Endothelial cell of umbilical vein (primary cell): ENCODE measurements around the gene LIN7A. TPM values are rescaled to one million over a fixed set of nuclear protein-coding genes. Genes with fewer than 3 reads are reported as not detected.

Experiments used
- Bru-seq: library from RNA; stranded (reverse); fragments of 400-500 nt; gene quantifications from one replicate; lab custom pipeline; 2021; lab: Mats Ljungman, UMichigan
- BruChase-seq, 2 experiments: library from RNA; stranded (reverse); fragments of 400-500 nt; gene quantifications; one replicate each; lab custom pipeline; 2021; lab: Mats Ljungman, UMichigan
- BruUV-seq: library from RNA; stranded (reverse); fragments of 400-500 nt; replicated peaks from 2 replicates; lab custom pipeline; 2021; lab: Mats Ljungman, UMichigan
- CTCF ChIA-PET: fragments of 300-600, 350-600 bp; sonication (Branson Sonifier 250); formaldehyde crosslinking; loops from one replicate; lab custom pipeline; 2021; ENCODE audit warnings: antibody characterized with exemption, inconsistent platforms; lab: Charles Lee
- POLR2A ChIA-PET: fragments of 300-600, 350-600 bp; sonication (Branson Sonifier 250); formaldehyde crosslinking; loops from one replicate; lab custom pipeline; 2021; ENCODE audit warnings: antibody characterized with exemption, inconsistent platforms; lab: Charles Lee
- DNase-seq: peaks from one replicate; pipeline ENCODE4 v3.0.0-alpha.2; 2011; ENCODE audit warnings: low read depth, low spot score
- FAIRE-seq: peaks from 2 replicates; lab custom pipeline; 2011; peaks lifted over from hg19 to GRCh38; lab: Jason Lieb, UNC
- H2AFZ ChIP-seq: 2 replicates; pipeline ENCODE4 v1.6.0; 2012; ENCODE audit warnings: low read depth, low read length, control low read depth, inconsistent platforms
- H3K27ac ChIP-seq: 2 replicates; pipeline ENCODE4 v1.5.1; 2011; ENCODE audit warnings: low read depth, mild to moderate bottlenecking, control low read depth, low read length, moderate library complexity; ENCODE audit not compliant: insufficient read depth
- H3K27me3 ChIP-seq, 2 experiments: 2 replicates each; pipeline versions ENCODE4 v1.6.0 to v1.6.1; 2011; ENCODE audit warnings: low read length in 2 of 2, mixed read lengths in 1 of 2; ENCODE audit not compliant: control insufficient read depth in 2 of 2, insufficient read depth in 2 of 2
- H3K36me3 ChIP-seq, 2 experiments: 2 replicates in 1 of 2; 3 replicates in 1 of 2; pipeline ENCODE4 v1.5.1; 2011; ENCODE audit warnings: low read length in 2 of 2, mild to moderate bottlenecking in 1 of 2, moderate library complexity in 1 of 2; ENCODE audit not compliant: control insufficient read depth in 2 of 2, insufficient read depth in 2 of 2; ENCODE audit errors: extremely low read depth in 1 of 2
- H3K4me1 ChIP-seq: 3 replicates; pipeline ENCODE4 v1.5.1; 2011; ENCODE audit warnings: mild to moderate bottlenecking, low read length; ENCODE audit not compliant: control insufficient read depth, insufficient read depth; ENCODE audit errors: extremely low read depth
- H3K4me2 ChIP-seq: 2 replicates; pipeline ENCODE4 v1.6.1; 2011; ENCODE audit warnings: low read length, control low read depth, mixed read lengths; ENCODE audit not compliant: insufficient read depth
- H3K4me3 ChIP-seq, 3 experiments: fragments of 200-600 bp in 1 of 3; sonication (generic), shearing (Covaris generic) in 1 of 3; replicated peaks in 1 of 3; 2 replicates each; pipeline ENCODE4 v1.5.1; 2011 to 2016; ENCODE audit warnings: control low read depth in 3 of 3, low read length in 3 of 3, mild to moderate bottlenecking in 2 of 3, inconsistent platforms in 1 of 3, low read depth in 1 of 3, moderate library complexity in 1 of 3; ENCODE audit not compliant: insufficient read depth in 1 of 3
- H3K79me2 ChIP-seq: 2 replicates; pipeline ENCODE4 v1.6.0; 2012; ENCODE audit warnings: low read length, inconsistent platforms; ENCODE audit not compliant: control insufficient read depth, insufficient read depth
- H3K9ac ChIP-seq: replicated peaks from 2 replicates; pipeline ENCODE3; 2011; ENCODE audit warnings: low read length, control low read depth; ENCODE audit not compliant: insufficient read depth; ENCODE audit errors: extremely low read depth
- H3K9me1 ChIP-seq: replicated peaks from 3 replicates; pipeline ENCODE4 v1.6.0; 2011; ENCODE audit warnings: mild to moderate bottlenecking, low read length; ENCODE audit not compliant: control insufficient read depth, insufficient read depth; ENCODE audit errors: extremely low read depth
- H3K9me3 ChIP-seq: replicated peaks from 2 replicates; pipeline ENCODE4 v1.5.1; 2012; ENCODE audit warnings: low read length, inconsistent platforms; ENCODE audit not compliant: control insufficient read depth, insufficient read depth
- H4K20me1 ChIP-seq: replicated peaks from 2 replicates; pipeline ENCODE3; 2011; ENCODE audit warnings: mild to moderate bottlenecking, low read length; ENCODE audit not compliant: control insufficient read depth, insufficient read depth; ENCODE audit errors: extremely low read depth
- EZH2 ChIP-seq: IDR thresholded peaks from 2 replicates; pipeline ENCODE4 v1.6.1; 2012; ENCODE audit warnings: borderline replicate concordance, low read depth, mild to moderate bottlenecking, moderate library complexity, low read length, inconsistent platforms; ENCODE audit not compliant: severe bottlenecking
- FOS ChIP-seq: IDR thresholded peaks from 2 replicates; pipeline ENCODE4 v1.6.1; 2011; ENCODE audit warnings: mild to moderate bottlenecking, low read length, moderate library complexity, borderline replicate concordance; ENCODE audit not compliant: insufficient read depth
- GATA2 ChIP-seq: IDR thresholded peaks from 2 replicates; pipeline ENCODE4 v1.7.0; 2011; ENCODE audit warnings: low read depth, mild to moderate bottlenecking, moderate library complexity, mixed read lengths, low read length; ENCODE audit not compliant: insufficient read length, insufficient read depth
- JUN ChIP-seq: IDR thresholded peaks from 2 replicates; pipeline ENCODE4 v1.6.1; 2011; ENCODE audit warnings: borderline replicate concordance, low read depth; ENCODE audit not compliant: insufficient read length, insufficient read depth
- MYC ChIP-seq: IDR thresholded peaks from one replicate; pipeline ENCODE4 v1.6.1; 2011; ENCODE audit warnings: mild to moderate bottlenecking, low read depth, low read length
- POLR2A ChIP-seq: IDR thresholded peaks from 2 replicates; pipeline ENCODE4 v1.6.1; 2012; ENCODE audit warnings: low read depth, mild to moderate bottlenecking, control low read depth, low read length
- POLR2AphosphoS5 ChIP-seq: IDR thresholded peaks from 2 replicates; pipeline ENCODE4 v1.6.1; 2012; ENCODE audit warnings: low read depth, mild to moderate bottlenecking, control low read depth, low read length, moderate library complexity; ENCODE audit not compliant: insufficient read depth
- dilution Hi-C: fragments of 300-500 bp; cut with MboI; formaldehyde crosslinking; loops from one replicate; pipeline ENCODE4 v1.15.0; 2019; ENCODE audit warnings: low sequenced_read_pairs; ENCODE audit not compliant: extremely low pct_ligation_motif_present
- intact Hi-C: fragments of 100-400 bp; cut with micrococcal nuclease; formaldehyde crosslinking; loops from one replicate; pipeline ENCODE4 v1.10.0; 2022
- long read RNA-seq: library from polyadenylated mRNA; stranded (forward); transcript quantifications from one replicate; pipeline ENCODE4 v2.0.0, GENCODE V29; 2021
- polyA minus RNA-seq, 3 experiments: library from RNA; depleted of rRNA, polyadenylated mRNA; stranded (reverse); fragments of >200 nt; gene quantifications; 1 replicate in 1 of 3; 2 replicates in 2 of 3; pipeline ENCODE4 v1.2.3, GENCODE V29; 2011
- polyA plus RNA-seq, 4 experiments: library from polyadenylated mRNA; depleted of rRNA in 3 of 4; stranded (reverse) in 3 of 4; unstranded in 1 of 4; fragments of >200 nt; gene quantifications; 2 replicates each; pipeline versions ENCODE4 v1.2.1 to v1.2.3, GENCODE V29; 2011 to 2012; ENCODE audit warnings: missing spikeins in 1 of 4
- total RNA-seq: library from RNA; stranded (reverse); gene quantifications from 2 replicates; pipeline ENCODE4 v1.2.3, GENCODE V29; 2021
- TF ChIP-seq, protein P1 (sequence below), 2 donors: IDR thresholded peaks; 1 replicate in 1 of 2; 2 replicates in 1 of 2; pipeline ENCODE4 v1.5.1; 2011; ENCODE audit warnings: low read length in 2 of 2, mild to moderate bottlenecking in 2 of 2, moderate library complexity in 2 of 2, control low read depth in 1 of 2, inconsistent platforms in 1 of 2, low read depth in 1 of 2; ENCODE audit not compliant: insufficient read depth in 1 of 2; ENCODE audit errors: extremely low read depth in 1 of 2
- TF ChIP-seq, protein P2 (sequence below): IDR thresholded peaks from 2 replicates; pipeline ENCODE4 v1.6.1; 2011; ENCODE audit not compliant: insufficient read depth, insufficient read length

The LIN7A gene, protein sequence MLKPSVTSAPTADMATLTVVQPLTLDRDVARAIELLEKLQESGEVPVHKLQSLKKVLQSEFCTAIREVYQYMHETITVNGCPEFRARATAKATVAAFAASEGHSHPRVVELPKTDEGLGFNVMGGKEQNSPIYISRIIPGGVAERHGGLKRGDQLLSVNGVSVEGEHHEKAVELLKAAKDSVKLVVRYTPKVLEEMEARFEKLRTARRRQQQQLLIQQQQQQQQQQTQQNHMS
- total RNA-seq: 4.1 and 4.3 TPM in 2 replicates
- polyA plus RNA-seq: 0.73 and 1.6 TPM in 2 replicates
- polyA plus RNA-seq (2011; cell fraction: cytosol; rRNA removed): 1.4 and 1.7 TPM in 2 replicates
- polyA plus RNA-seq (2011; cell fraction: nucleus; rRNA removed): 3.4 and 3.5 TPM in 2 replicates
- polyA plus RNA-seq (2012): 4.1 and 4.3 TPM in 2 replicates
- polyA minus RNA-seq: 4.6 and 5.8 TPM in 2 replicates
- not detected for polyA minus RNA-seq (2011; cell fraction: cytosol; rRNA and poly(A)+ RNA removed)
- 3.5 and 4.3 TPM in 2 replicates for polyA minus RNA-seq (2011; cell fraction: nucleus; rRNA and poly(A)+ RNA removed)
- Bru-seq, nascent RNA: percentile 47 among the genes with signal in this experiment
- BruChase-seq, experiment 1, labeled RNA remaining after a 6-hour chase: percentile 37 among the genes with signal in this experiment
- percentile 36 among the genes with signal in this experiment for BruChase-seq, experiment 2, labeled RNA remaining after a 2-hour chase
- long read RNA-seq, full-length matches to known transcripts: 2 of 3 reads
- long read RNA-seq, partial matches to known transcripts: 1 of 3 reads
- long read RNA-seq, other reads (novel, unspliced or antisense): 0 of 3 reads

DNA sequence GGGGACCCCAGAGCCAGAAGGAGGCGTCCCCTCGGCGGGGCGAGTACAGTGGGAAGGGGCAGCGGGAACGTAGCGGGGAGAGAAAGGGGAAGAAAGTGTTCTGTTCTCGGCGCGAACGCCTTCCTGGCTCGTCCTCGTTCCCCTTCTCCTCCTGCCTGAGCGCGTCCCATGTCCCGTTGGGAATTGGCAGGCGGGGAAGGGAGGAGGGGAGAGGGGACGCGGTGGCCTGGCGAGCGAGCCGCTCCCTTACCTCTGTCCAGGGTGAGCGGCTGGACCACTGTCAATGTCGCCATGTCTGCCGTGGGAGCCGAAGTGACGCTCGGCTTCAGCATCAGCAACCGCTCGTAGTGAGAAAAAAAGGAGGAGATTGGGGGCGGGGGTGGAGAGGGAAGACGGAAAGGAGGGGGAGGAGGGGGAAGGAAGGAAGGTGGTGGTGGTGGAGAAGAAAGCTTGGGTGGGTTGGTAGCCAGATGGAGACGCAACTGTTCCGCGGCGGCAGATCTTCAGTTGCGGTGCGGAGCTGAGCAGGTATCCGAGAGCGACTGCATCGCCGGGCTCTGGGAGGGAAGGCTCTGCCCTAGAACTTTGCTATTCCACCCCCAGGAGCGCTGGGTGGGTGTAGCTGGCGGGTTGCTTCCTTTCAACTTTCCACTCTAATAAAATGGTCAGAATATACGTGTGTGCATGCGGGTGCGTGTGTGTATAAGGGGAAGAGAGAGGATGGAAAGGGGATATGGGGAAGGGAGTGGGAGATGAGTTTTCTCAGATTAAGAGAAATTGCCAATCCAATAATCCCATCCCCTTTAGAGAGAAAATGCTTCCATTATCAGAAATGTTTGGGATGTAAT, at the start of gene LIN7A:
LIN7A (minus strand) TSS at position 544 of the 848 bp plus-strand sequence; CDS start at position 332, 212 bp downstream.
- TF ChIP-seq JUN: no peak
- TF ChIP-seq MYC: no peak
- TF ChIP-seq FOS: no peak
- TF ChIP-seq, protein P1, sequence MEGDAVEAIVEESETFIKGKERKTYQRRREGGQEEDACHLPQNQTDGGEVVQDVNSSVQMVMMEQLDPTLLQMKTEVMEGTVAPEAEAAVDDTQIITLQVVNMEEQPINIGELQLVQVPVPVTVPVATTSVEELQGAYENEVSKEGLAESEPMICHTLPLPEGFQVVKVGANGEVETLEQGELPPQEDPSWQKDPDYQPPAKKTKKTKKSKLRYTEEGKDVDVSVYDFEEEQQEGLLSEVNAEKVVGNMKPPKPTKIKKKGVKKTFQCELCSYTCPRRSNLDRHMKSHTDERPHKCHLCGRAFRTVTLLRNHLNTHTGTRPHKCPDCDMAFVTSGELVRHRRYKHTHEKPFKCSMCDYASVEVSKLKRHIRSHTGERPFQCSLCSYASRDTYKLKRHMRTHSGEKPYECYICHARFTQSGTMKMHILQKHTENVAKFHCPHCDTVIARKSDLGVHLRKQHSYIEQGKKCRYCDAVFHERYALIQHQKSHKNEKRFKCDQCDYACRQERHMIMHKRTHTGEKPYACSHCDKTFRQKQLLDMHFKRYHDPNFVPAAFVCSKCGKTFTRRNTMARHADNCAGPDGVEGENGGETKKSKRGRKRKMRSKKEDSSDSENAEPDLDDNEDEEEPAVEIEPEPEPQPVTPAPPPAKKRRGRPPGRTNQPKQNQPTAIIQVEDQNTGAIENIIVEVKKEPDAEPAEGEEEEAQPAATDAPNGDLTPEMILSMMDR (IDR thresholded peaks at IDR 0.05; ENCODE audit: extremely low read depth in 1 of 2, insufficient read depth in 1 of 2, low read depth in 1 of 2, low read length in 2 of 2): no peak
- no peak for TF ChIP-seq POLR2A
- no peak for TF ChIP-seq GATA2
- TF ChIP-seq POLR2AphosphoS5: no peak
- TF ChIP-seq, protein P2, sequence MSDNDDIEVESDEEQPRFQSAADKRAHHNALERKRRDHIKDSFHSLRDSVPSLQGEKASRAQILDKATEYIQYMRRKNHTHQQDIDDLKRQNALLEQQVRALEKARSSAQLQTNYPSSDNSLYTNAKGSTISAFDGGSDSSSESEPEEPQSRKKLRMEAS: no peak
- TF ChIP-seq EZH2: no peak
- peak within 1 kb of the TSS; percentile 93 for H2AFZ ChIP-seq
- H3K9me1 ChIP-seq: no peaks in the 10 kb centered on the region
- peaks cover 2% of the 10 kb centered on the region for H3K4me1 ChIP-seq
- H3K4me3 ChIP-seq: peak within 1 kb of the TSS; percentile 47 to 68 (median 64)
- peak within 1 kb of the TSS; percentile 79 for H3K4me2 ChIP-seq
- TSS peak; percentile 25 for BruUV-seq
- no peaks in the 10 kb centered on the region for H4K20me1 ChIP-seq
- peaks cover 0 to 2% of the 10 kb centered on the region in 2 experiments for H3K27me3 ChIP-seq
- dilution Hi-C loops (no loop called here), intact Hi-C loops (loop anchor here (5.0 kb wide), 3 partner anchors 140 to 320 kb away; partner anchors contain the start of gene ACSS3)
- no peaks in the 10 kb centered on the region for H3K36me3 ChIP-seq
- DNase-seq (peak; percentile 38), FAIRE-seq (no peak)
- peak within 1 kb of the TSS; percentile 28 for H3K9ac ChIP-seq
- ChIA-PET POLR2A (no interaction called here), CTCF (interaction anchor here (0.9 to 2.9 kb wide), 6 partner anchors 9 to 320 kb away, joined by 4 to 17 read pairs (median 6); no protein-coding TSS in a partner anchor)
- no peaks in the 10 kb centered on the region for H3K79me2 ChIP-seq
- H3K27ac ChIP-seq: no peak within 1 kb of the TSS
- no peaks in the 10 kb centered on the region for H3K9me3 ChIP-seq
